GM12892 (cell line): ENCODE results near the gene WAC.
"Not testable (repeated sequence)": the region's sequence is repeated elsewhere in the genome, so short reads cannot be mapped to it uniquely, and the experiment has no call there.

ENCODE experiments used
- DNase-seq: peaks from one replicate; pipeline ENCODE4 v3.0.0; 2011; ENCODE audit not compliant: insufficient read length
- FAIRE-seq: peaks from 2 replicates; lab custom pipeline; 2011; peaks lifted over from hg19 to GRCh38; lab: Jason Lieb, UNC
- POLR2A ChIP-seq: IDR thresholded peaks from 2 replicates; pipeline ENCODE4 v1.6.1; 2011; ENCODE audit warnings: low read depth, low read length, control low read depth
- POLR2AphosphoS5 ChIP-seq: IDR thresholded peaks from 2 replicates; pipeline ENCODE4 v1.6.1; 2011; ENCODE audit warnings: low read depth, low read length, control low read depth
- TAF1 ChIP-seq: IDR thresholded peaks from 2 replicates; pipeline ENCODE4 v1.6.1; 2011; ENCODE audit warnings: low read depth, mild to moderate bottlenecking, control low read depth, low read length, borderline replicate concordance

The WAC gene

DNA sequence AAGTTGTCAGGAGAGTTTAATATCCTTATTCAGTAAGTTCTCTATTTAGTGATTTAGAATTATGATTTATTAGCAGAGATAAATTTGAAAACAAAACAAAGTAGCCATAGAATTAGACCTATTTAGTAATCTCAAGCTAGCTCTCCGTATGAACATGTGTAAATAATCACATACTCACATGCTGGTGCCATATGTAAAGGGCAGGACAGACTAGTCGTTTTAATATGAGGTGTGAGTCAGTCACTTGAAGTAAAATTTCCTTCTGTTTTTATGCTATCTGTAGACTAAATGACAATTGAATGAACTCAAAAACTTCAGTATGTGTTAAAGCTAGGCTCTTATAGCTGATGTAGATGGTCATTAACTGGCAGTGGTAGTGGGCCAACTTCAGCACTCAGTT, 67.1 kb downstream of the WAC start:
- TF ChIP-seq POLR2AphosphoS5 = no peak
- no peak for TF ChIP-seq TAF1
- TF ChIP-seq POLR2A = no peak
- FAIRE-seq = no peak
- DNase-seq = no peak

DNA sequence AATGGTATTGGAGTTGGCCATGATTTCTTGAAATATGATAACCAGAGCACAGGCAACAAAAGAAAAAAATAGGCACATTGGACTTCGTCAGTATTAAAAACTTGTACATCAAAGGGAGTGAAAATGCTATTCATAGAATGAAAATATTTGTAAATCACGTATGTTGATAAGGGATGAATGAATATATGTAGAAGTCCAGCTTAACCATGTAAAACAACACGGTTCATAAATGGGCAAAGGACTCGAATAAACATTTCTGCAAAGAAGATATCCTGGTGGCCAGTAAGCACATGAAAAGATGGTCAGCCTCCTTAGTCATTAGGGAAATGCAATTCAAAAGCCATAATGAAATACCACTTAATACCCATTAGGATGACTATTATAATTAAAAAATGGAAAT, 68.1 kb downstream of the WAC start:
- FAIRE-seq (no peak), DNase-seq (no peak)
- TF ChIP-seq POLR2AphosphoS5 (no peak), POLR2A (no peak), TAF1 (no peak)

- FAIRE-seq (no peak), DNase-seq (no peak)
- TF ChIP-seq POLR2A (no peak), TAF1 (no peak), POLR2AphosphoS5 (no peak)
Observed at GRCh38 chr10:28604567-28605536, 71.9 kb downstream of the WAC start.

- FAIRE-seq = peak; percentile 64
Observed at GRCh38 chr10:28606568-28606967, 73.7 kb downstream of the WAC start.

GRCh38 chr10:28609636-28610035, 76.7 kb downstream of the WAC start:
- DNase-seq, FAIRE-seq: not testable (repeated sequence)

More at GRCh38 chr10:28606568-28606967, 73.7 kb downstream of the WAC start:
- DNase-seq = no peak
- TF ChIP-seq POLR2A (no peak), POLR2AphosphoS5 (no peak), TAF1 (no peak)

- no peak for TF ChIP-seq POLR2A
- TF ChIP-seq POLR2AphosphoS5 = no peak
- TF ChIP-seq TAF1 = no peak
- no peak for DNase-seq
- FAIRE-seq = no peak
Observed at GRCh38 chr10:28612877-28613276, 80.0 kb downstream of the WAC start.

DNA sequence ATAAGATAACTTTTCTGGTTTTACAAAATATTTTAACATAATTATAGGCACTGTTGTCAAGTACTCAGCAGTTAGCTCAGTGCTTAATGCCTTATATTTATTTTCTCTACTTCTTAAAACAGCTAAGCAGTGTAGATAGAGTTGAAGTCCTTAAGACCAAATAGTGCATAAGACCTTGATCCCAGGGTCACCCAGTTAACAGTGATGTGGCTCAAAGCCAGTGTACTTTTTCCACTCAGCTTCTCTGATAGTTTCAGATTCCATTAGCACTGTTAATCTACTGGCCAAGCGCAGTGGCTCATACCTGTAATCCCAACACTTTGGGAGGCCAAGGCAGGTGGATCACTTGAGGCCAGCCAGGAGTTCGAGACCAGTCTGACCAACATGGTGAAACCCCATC, 83.6 kb downstream of the WAC start:
- TF ChIP-seq POLR2A = no peak
- no peak for TF ChIP-seq POLR2AphosphoS5
- no peak for TF ChIP-seq TAF1
- DNase-seq (no peak), FAIRE-seq (no peak)

- FAIRE-seq (no peak), DNase-seq (no peak)
- TF ChIP-seq TAF1 = no peak
- TF ChIP-seq POLR2AphosphoS5 = no peak
- no peak for TF ChIP-seq POLR2A
Observed at GRCh38 chr10:28619455-28619854, 86.5 kb downstream of the WAC start.

DNA sequence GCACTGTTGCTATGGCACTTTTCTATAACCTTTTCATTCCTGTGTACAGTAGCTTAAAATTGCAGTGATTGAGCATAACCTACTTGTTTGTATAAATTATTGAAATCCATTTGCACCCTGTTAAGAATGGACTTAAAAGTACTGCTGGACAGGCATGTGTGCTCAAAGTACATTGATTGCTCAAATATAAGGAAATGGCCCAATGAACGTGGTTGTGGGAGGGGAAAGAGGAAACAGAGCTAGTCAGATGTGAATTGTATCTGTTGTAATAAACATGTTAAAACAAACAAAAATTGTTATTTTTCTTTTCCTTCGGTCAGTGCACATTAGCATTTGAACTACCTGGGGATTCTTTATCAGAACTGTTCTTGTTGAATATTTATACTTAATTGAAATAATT, 87.3 kb downstream of the WAC start:
- no peak for TF ChIP-seq POLR2A
- no peak for TF ChIP-seq POLR2AphosphoS5
- TF ChIP-seq TAF1 = no peak
- no peak for DNase-seq
- no peak for FAIRE-seq

GRCh38 chr10:28623483-28623882, 90.6 kb downstream of the WAC start:
- TF ChIP-seq TAF1 (no peak), POLR2A (no peak), POLR2AphosphoS5 (no peak)
- no peak for FAIRE-seq
- no peak for DNase-seq

- FAIRE-seq (no peak), DNase-seq (no peak)
- no peak for TF ChIP-seq POLR2AphosphoS5
- no peak for TF ChIP-seq TAF1
- no peak for TF ChIP-seq POLR2A
Observed at GRCh38 chr10:28624351-28624750, 91.4 kb downstream of the WAC start.

DNA sequence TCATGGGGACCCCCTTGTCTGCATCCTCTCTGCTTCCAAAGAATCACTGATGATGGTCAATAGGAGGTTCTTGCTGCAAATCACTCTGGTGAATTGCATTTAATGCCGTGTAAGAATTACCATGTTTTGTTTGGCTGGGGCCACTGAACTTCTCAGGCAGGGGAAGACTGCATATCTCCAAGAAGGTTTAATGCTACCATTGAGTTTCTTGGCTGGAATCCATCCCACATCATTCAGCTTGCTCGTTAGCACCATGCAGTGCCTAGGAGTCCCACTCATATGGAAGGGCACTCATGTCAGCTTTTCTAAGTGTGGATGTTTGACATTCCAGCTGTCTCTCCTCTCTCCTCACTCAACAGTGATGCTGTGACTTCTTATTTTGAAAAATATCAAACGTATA, 94.2 kb downstream of the WAC start:
- no peak for TF ChIP-seq POLR2A
- no peak for TF ChIP-seq POLR2AphosphoS5
- TF ChIP-seq TAF1 = no peak
- no peak for DNase-seq
- FAIRE-seq = no peak
